ENCODE measurements around the gene BHLHA9.
"Not testable (repeated sequence)": the region's sequence is repeated elsewhere in the genome, so short reads cannot be mapped to it uniquely, and the experiment has no call there.

Gene BHLHA9

DNA sequence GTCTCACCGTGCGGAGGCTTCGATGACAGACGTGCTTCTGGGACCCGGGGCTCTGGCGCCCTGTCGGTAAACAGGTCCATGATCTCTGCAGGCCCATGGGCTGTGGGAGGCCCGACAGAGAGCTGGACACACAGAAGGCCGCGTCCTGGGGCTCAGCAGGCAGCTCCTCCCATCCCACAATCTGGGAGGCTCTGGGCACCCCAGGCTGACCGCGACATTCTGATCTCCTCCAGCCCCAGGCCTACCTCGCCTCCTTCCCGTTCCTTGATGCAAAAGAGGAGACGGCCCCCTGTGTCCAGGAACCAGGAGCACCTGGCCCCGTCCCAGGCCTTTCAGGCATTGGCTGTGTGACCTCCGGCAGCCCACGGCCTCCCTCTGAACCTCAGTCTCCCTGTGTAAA, 32.5 kb downstream of the BHLHA9 start:
- no peak for DNase-seq

DNA sequence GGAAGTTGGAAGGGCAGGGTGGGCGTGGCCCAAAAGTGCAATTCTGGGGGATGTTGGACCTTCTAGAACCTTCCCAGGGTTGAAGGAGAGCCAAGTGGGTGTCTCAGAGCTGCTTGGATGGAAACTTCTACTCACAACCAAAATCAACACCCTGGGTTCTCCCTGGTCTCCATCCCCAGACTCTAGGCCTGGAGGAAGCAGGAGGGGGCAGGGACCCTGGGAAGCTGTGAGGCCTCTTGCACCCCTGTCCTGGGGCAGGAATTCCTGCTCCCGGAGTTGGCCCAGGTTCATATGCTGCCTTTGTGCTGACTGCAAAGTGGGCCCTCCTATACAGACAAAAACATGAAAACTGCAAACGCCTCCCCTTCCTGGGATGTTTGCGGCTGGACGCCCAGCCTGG, 34.3 kb downstream of the BHLHA9 start:
- no peak for DNase-seq

DNA sequence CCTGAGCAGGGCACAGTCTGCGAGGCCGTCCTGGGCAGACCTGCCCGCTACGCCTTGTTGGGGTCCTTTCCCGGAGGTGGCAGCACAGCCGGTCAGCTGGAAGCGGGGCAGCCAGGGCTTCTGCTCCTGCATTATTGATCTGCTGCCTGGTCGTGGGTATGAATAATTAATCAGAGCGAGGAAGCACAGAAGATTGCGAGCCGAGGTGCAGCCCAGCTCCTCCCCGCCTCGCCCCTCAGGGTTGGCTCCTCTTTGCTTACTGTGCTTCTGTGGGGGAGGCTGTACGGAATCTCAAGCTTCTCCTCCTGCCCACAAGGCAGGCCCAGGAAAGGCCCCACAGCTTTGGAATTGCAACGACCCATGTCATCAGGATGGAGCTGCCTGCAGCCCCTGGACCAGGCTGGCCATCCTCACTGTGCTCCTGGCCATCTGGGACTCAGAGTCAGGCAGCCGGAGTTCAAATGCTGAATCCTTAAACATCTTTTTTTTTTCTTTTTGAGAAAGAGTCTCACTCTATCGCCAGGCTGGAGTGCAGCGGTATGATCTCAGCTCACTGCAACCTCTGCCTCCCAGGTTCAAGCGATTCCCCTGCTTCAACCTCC, 34.8 kb downstream of the BHLHA9 start:
- no peak for DNase-seq

DNA sequence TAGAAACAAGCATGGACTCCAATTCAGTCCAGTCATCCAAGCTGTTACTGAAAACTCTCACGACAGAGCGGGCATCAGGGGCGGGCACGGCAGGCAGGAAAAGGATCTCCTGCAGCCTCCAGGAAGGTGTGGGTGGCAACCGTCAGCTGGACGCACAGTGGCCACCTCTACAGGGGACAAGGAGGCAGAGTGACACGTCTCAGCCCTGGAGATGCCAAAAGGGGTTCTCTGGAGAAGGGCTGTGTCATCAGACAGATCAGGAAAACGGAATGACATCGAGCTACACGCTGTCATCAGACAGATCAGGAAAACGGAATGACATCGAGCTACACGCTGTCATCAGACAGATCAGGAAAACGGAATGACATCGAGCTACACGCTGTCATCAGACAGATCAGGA, 37.6 kb downstream of the BHLHA9 start:
- not testable (repeated sequence) for DNase-seq

- peak; percentile 4 for DNase-seq
These were observed 42.1 kb downstream of the BHLHA9 start for GRCh38 chr17:1312261-1312870.

GRCh38 chr17:1313270-1314005, 43.2 kb downstream of the BHLHA9 start:
- no peak for DNase-seq

- DNase-seq, result no peak
These were observed 45.2 kb downstream of the BHLHA9 start for GRCh38 chr17:1315409-1315808.

GRCh38 chr17:1315891-1316403, 45.7 kb downstream of the BHLHA9 start:
- DNase-seq, result no peak
